HG03139 (cell line): ENCODE measurements around the gene CHRM4.

Source experiments
- ATAC-seq: cut with Tn5 transposase; IDR thresholded peaks from one replicate; pipeline ENCODE4 v1.9.1; 2021; ENCODE audit not compliant: unreplicated experiment

CHRM4 gene

GRCh38 chr11:46348566-46349401 is 42.8 kb downstream of the CHRM4 start:
- no peak for ATAC-seq

- no peak for ATAC-seq
Measured at GRCh38 chr11:46347637-46348311, 43.8 kb downstream of the CHRM4 start.

GRCh38 chr11:46346886-46347636 is 44.5 kb downstream of the CHRM4 start, which contains the start of gene DGKZ:
DGKZ (plus strand) TSS chr11:46347463; CDS start chr11:46347660, 197 bp downstream.
- peak; percentile 48 for ATAC-seq

GRCh38 chr11:46345881-46346484 is 45.6 kb downstream of the CHRM4 start:
- ATAC-seq: no peak

- no peak for ATAC-seq
Measured at GRCh38 chr11:46345131-46345597, 46.4 kb downstream of the CHRM4 start.

- ATAC-seq: no peak
Measured at GRCh38 chr11:46343520-46343919, 48.1 kb downstream of the CHRM4 start.

- ATAC-seq: no peak
Measured at GRCh38 chr11:46342239-46342638, 49.3 kb downstream of the CHRM4 start.

GRCh38 chr11:46341454-46341853 is 50.1 kb downstream of the CHRM4 start:
- ATAC-seq: no peak

GRCh38 chr11:46339816-46340215 is 51.8 kb downstream of the CHRM4 start:
- no peak for ATAC-seq

GRCh38 chr11:46338988-46339666 is 52.4 kb downstream of the CHRM4 start:
- no peak for ATAC-seq

GRCh38 chr11:46338636-46338987 is 53.0 kb downstream of the CHRM4 start:
- ATAC-seq: no peak

GRCh38 chr11:46337626-46338345 is 53.8 kb downstream of the CHRM4 start:
- ATAC-seq: no peak

GRCh38 chr11:46336563-46337180 is 54.9 kb downstream of the CHRM4 start:
- ATAC-seq: no peak

- ATAC-seq: no peak
Measured at GRCh38 chr11:46335890-46336562, 55.5 kb downstream of the CHRM4 start.

- ATAC-seq: no peak
Measured at GRCh38 chr11:46335271-46335670, 56.3 kb downstream of the CHRM4 start.

GRCh38 chr11:46334211-46334610 is 57.4 kb downstream of the CHRM4 start:
- ATAC-seq: no peak
